CD8-positive, alpha-beta memory T cell (primary cell): ENCODE measurements around the gene PNP. TPM values are rescaled to one million over a fixed set of nuclear protein-coding genes. Genes with fewer than 3 reads are reported as not detected.
A peak's percentile ranks its signal among the peaks of the same experiment; 100 is the strongest.
"Not testable (repeated sequence)": the region's sequence is repeated elsewhere in the genome, so short reads cannot be mapped to it uniquely, and the experiment has no call there.

Experiments
- CTCF ChIA-PET: fragments of 350-600 bp; sonication (Branson Sonifier 250); formaldehyde crosslinking; loops from one replicate; lab custom pipeline; 2021; ENCODE audit warnings: antibody characterized with exemption; lab: Charles Lee
- POLR2A ChIA-PET: fragments of 350-600 bp; sonication (Branson Sonifier 250); formaldehyde crosslinking; loops from one replicate; lab custom pipeline; 2021; ENCODE audit warnings: antibody characterized with exemption; lab: Charles Lee
- DNase-seq, 5 donors: peaks; one replicate each; pipeline versions ENCODE4 v3.0.0 to v3.0.0-alpha.2; 2020 to 2022; ENCODE audit warnings: mixed read lengths in 1 of 5
- H3K27ac ChIP-seq: one replicate; pipeline ENCODE4 v1.7.0; 2013; ENCODE audit warnings: low read depth, mild to moderate bottlenecking, low read length, moderate library complexity
- H3K27me3 ChIP-seq: 2 replicates; pipeline ENCODE4 v1.7.0; 2013; ENCODE audit warnings: low read length, mild to moderate bottlenecking; ENCODE audit not compliant: insufficient read depth, poor library complexity, severe bottlenecking
- H3K36me3 ChIP-seq: 2 replicates; pipeline ENCODE4 v1.7.0; 2013; ENCODE audit warnings: mild to moderate bottlenecking, low read length, moderate library complexity; ENCODE audit not compliant: insufficient read depth
- H3K4me1 ChIP-seq: 2 replicates; pipeline ENCODE4 v1.7.0; 2013; ENCODE audit warnings: mild to moderate bottlenecking, low read length, moderate library complexity; ENCODE audit not compliant: insufficient read depth
- H3K4me3 ChIP-seq: 2 replicates; pipeline ENCODE4 v1.7.0; 2013; ENCODE audit warnings: mild to moderate bottlenecking, low read length
- H3K9me3 ChIP-seq: 2 replicates; pipeline ENCODE4 v1.7.0; 2013; ENCODE audit warnings: mild to moderate bottlenecking, low read length
- H3K27ac Mint-ChIP-seq, 8 donors: one replicate each; pipeline ENCODE4 v1.8.0; 2020 to 2021; ENCODE audit warnings: mixed read lengths in 8 of 8, mild to moderate bottlenecking in 6 of 8, inconsistent platforms in 3 of 8, moderate library complexity in 3 of 8
- H3K27me3 Mint-ChIP-seq, 2 donors: one replicate each; pipeline ENCODE4 v1.8.0; 2020 to 2021; ENCODE audit warnings: mixed read lengths in 2 of 2, mild to moderate bottlenecking in 1 of 2, moderate library complexity in 1 of 2
- H3K36me3 Mint-ChIP-seq, 3 donors: one replicate each; pipeline ENCODE4 v1.8.0; 2020 to 2021; ENCODE audit warnings: mixed read lengths in 3 of 3, inconsistent platforms in 1 of 3, mild to moderate bottlenecking in 1 of 3
- H3K4me1 Mint-ChIP-seq, 3 donors: one replicate each; pipeline ENCODE4 v1.8.0; 2020 to 2021; ENCODE audit warnings: mixed read lengths in 3 of 3, inconsistent platforms in 1 of 3, mild to moderate bottlenecking in 1 of 3
- H3K4me3 Mint-ChIP-seq, 7 donors: one replicate each; pipeline ENCODE4 v1.8.0; 2020 to 2021; ENCODE audit warnings: mixed read lengths in 7 of 7, mild to moderate bottlenecking in 6 of 7, moderate library complexity in 4 of 7, inconsistent platforms in 2 of 7
- H3K9me3 Mint-ChIP-seq, 5 donors: one replicate each; pipeline ENCODE4 v1.8.0; 2020 to 2022; ENCODE audit warnings: mixed read lengths in 5 of 5, mild to moderate bottlenecking in 3 of 5, moderate library complexity in 2 of 5, inconsistent platforms in 1 of 5
- polyA plus RNA-seq: library from polyadenylated mRNA; unstranded; fragments of 300-500 nt; fragmentation: Illumina TruSeq; gene quantifications from one replicate; pipeline ENCODE4 v1.2.3, GENCODE V29; 2021
- total RNA-seq, 2 experiments: library from RNA; stranded (reverse); gene quantifications; one replicate each; pipeline ENCODE4 v1.2.3, GENCODE V29; 2021

PNP gene
- total and polyA plus RNA-seq, 3 experiments from 2014 or later, result 84.0 to 188 (median 181) TPM

GRCh38 chr14:20440882-20441281 lies 28.3 kb upstream of the PNP start:
- Mint-ChIP-seq H3K4me3 (peak overlapping the region in 4 of 7 donors; percentile 56 to 60 (median 59)), H3K27ac (peak overlapping the region in 7 of 8 donors; percentile 18 to 96 (median 84)), H3K36me3 (peaks cover 0 to 2% (median 1%) of the 10 kb centered on the region in 3 donors), H3K27me3 (no peaks in the 10 kb centered on the region), H3K9me3 (no peaks in the 10 kb centered on the region), H3K4me1 (peaks cover 15 to 18% (median 17%) of the 10 kb centered on the region in 3 donors)
- peak in 2 of 5 donors; percentile 14 to 63 for DNase-seq
- Histone ChIP-seq H3K27me3 (no peaks in the 10 kb centered on the region), H3K4me1 (peaks cover 22% of the 10 kb centered on the region), H3K4me3 (peak overlapping the region; percentile 10), H3K36me3 (no peaks in the 10 kb centered on the region), H3K9me3 (no peaks in the 10 kb centered on the region), H3K27ac (no peak overlapping the region)
- POLR2A ChIA-PET, result no interaction called here
- CTCF ChIA-PET, result interaction anchor here (1.0 to 1.1 kb wide), 2 partner anchors 18 to 23 kb away, joined by 3 read pairs; no protein-coding TSS in a partner anchor

- POLR2A ChIA-PET, result no interaction called here
- Histone ChIP-seq H3K27me3 (no peaks in the 10 kb centered on the region), H3K27ac (no peak overlapping the region), H3K9me3 (no peaks in the 10 kb centered on the region), H3K4me1 (peaks cover 22% of the 10 kb centered on the region), H3K4me3 (no peak overlapping the region), H3K36me3 (peaks cover 3% of the 10 kb centered on the region)
- DNase-seq, result no peak
- Mint-ChIP-seq H3K36me3 (peaks cover 0 to 2% (median 1%) of the 10 kb centered on the region in 3 donors), H3K27me3 (no peaks in the 10 kb centered on the region), H3K9me3 (no peaks in the 10 kb centered on the region), H3K4me1 (peaks cover 15 to 18% (median 17%) of the 10 kb centered on the region in 3 donors), H3K4me3 (no peak overlapping the region), H3K27ac (peak overlapping the region in 3 of 8 donors; percentile 1 to 84 (median 29))
- CTCF ChIA-PET, result interaction anchor here (1.1 kb wide), 1 partner anchor 24 kb away, joined by 3 read pairs; no protein-coding TSS in a partner anchor
These were observed 27.7 kb upstream of the PNP start for GRCh38 chr14:20441461-20441860.

GRCh38 chr14:20443650-20444049 lies 25.6 kb upstream of the PNP start:
- H3K4me1 Mint-ChIP-seq, result peaks cover 15 to 18% (median 17%) of the 10 kb centered on the region in 3 donors
- H3K9me3 Mint-ChIP-seq, POLR2A ChIA-PET, H3K4me3 Mint-ChIP-seq, H3K27ac Mint-ChIP-seq, H3K27me3 ChIP-seq, H3K27ac ChIP-seq, DNase-seq, CTCF ChIA-PET, H3K9me3 ChIP-seq, H3K4me3 ChIP-seq, H3K27me3 Mint-ChIP-seq: not testable (repeated sequence)
- H3K36me3 Mint-ChIP-seq, result peaks cover 1 to 18% (median 4%) of the 10 kb centered on the region in 3 donors
- Histone ChIP-seq H3K36me3 (peaks cover 21% of the 10 kb centered on the region), H3K4me1 (peaks cover 22% of the 10 kb centered on the region)

GRCh38 chr14:20446889-20447288 lies 22.3 kb upstream of the PNP start:
- CTCF ChIA-PET, result interaction anchor here (1.2 to 1.5 kb wide), 2 partner anchors 11 to 120 kb away, joined by 3 to 5 read pairs; partner anchors contain the start of gene KLHL33
- Histone ChIP-seq H3K36me3 (peaks cover 47% of the 10 kb centered on the region), H3K4me3 (no peak overlapping the region), H3K9me3 (no peaks in the 10 kb centered on the region), H3K27me3 (no peaks in the 10 kb centered on the region), H3K27ac (no peak overlapping the region), H3K4me1 (peaks cover 2% of the 10 kb centered on the region)
- Mint-ChIP-seq H3K4me1 (peaks cover under 1 to 5% (median 3%) of the 10 kb centered on the region in 3 donors), H3K27me3 (no peaks in the 10 kb centered on the region), H3K27ac (no peak overlapping the region), H3K4me3 (no peak overlapping the region), H3K9me3 (no peaks in the 10 kb centered on the region), H3K36me3 (peaks cover 9 to 30% (median 10%) of the 10 kb centered on the region in 3 donors)
- POLR2A ChIA-PET, result no interaction called here
- DNase-seq, result no peak

- not testable (repeated sequence) for H3K27me3 Mint-ChIP-seq
These were observed 16.4 kb upstream of the PNP start for GRCh38 chr14:20452831-20453230.

GRCh38 chr14:20454516-20455354 lies 14.5 kb upstream of the PNP start, which contains the start of the genes APEX1 and OSGEP:
APEX1 (plus strand) TSS chr14:20455226; CDS start chr14:20455646, 420 bp downstream.
OSGEP (minus strand) TSS chr14:20454812; CDS start chr14:20454683, 129 bp downstream.
- peaks cover 59% of the 10 kb centered on the region for H3K36me3 ChIP-seq
- no peaks in the 10 kb centered on the region for H3K9me3 Mint-ChIP-seq
- H3K27me3 ChIP-seq, result no peaks in the 10 kb centered on the region
- no peaks in the 10 kb centered on the region for H3K9me3 ChIP-seq
- peak within 1 kb of the TSS; percentile 78 for H3K4me3 ChIP-seq
- no peak within 1 kb of the TSS for H3K27ac Mint-ChIP-seq
- POLR2A ChIA-PET, result interaction anchor here (0.6 to 2.2 kb wide), 10 partner anchors 10 to 786 kb away, joined by 3 to 18 read pairs (median 4); partner anchors contain the start of genes PARP2, PNP and TEP1
- CTCF ChIA-PET, result interaction anchor here (1.0 to 2.5 kb wide), 8 partner anchors 9 to 155 kb away, joined by 3 to 13 read pairs (median 5); partner anchors contain the start of gene PARP2
- H3K27ac ChIP-seq, result peak within 1 kb of the TSS; percentile 87
- peak within 1 kb of the TSS in 1 of 7 donors; percentile 44 for H3K4me3 Mint-ChIP-seq
- peaks cover 20 to 36% (median 30%) of the 10 kb centered on the region in 3 donors for H3K4me1 Mint-ChIP-seq
- peaks cover 5 to 34% (median 19%) of the 10 kb centered on the region in 3 donors for H3K36me3 Mint-ChIP-seq
- peak; percentile 96 to 99 (median 97) for DNase-seq
- peaks cover 25% of the 10 kb centered on the region for H3K4me1 ChIP-seq
- H3K27me3 Mint-ChIP-seq, result no peaks in the 10 kb centered on the region

More at GRCh38 chr14:20452831-20453230, 16.4 kb upstream of the PNP start:
- peaks cover 21% of the 10 kb centered on the region for H3K4me1 ChIP-seq
- H3K27ac ChIP-seq, DNase-seq, H3K9me3 ChIP-seq, H3K9me3 Mint-ChIP-seq, H3K4me3 ChIP-seq, H3K27me3 ChIP-seq: not testable (repeated sequence)
- peak overlapping the region in 6 of 8 donors; percentile 20 to 63 (median 48) for H3K27ac Mint-ChIP-seq
- peaks cover 12 to 25% (median 18%) of the 10 kb centered on the region in 3 donors for H3K4me1 Mint-ChIP-seq
- H3K4me3 Mint-ChIP-seq, result peak overlapping the region in 4 of 7 donors; percentile 20 to 77 (median 44)
- H3K36me3 Mint-ChIP-seq, result peaks cover 5 to 27% (median 19%) of the 10 kb centered on the region in 3 donors
- ChIA-PET POLR2A (interaction anchor here (0.6 to 0.8 kb wide), 2 partner anchors 18 to 23 kb away, joined by 3 to 4 read pairs; no protein-coding TSS in a partner anchor), CTCF (interaction anchor here (1.0 kb wide), 1 partner anchor 29 kb away, joined by 3 read pairs; no protein-coding TSS in a partner anchor)
- H3K36me3 ChIP-seq, result peaks cover 59% of the 10 kb centered on the region

GRCh38 chr14:20455355-20456300 lies 13.6 kb upstream of the PNP start:
- Mint-ChIP-seq H3K27me3 (no peaks in the 10 kb centered on the region), H3K36me3 (peaks cover 0 to 43% (median 19%) of the 10 kb centered on the region in 3 donors), H3K27ac (no peak overlapping the region), H3K4me3 (no peak overlapping the region), H3K9me3 (no peaks in the 10 kb centered on the region), H3K4me1 (peaks cover 29 to 42% (median 35%) of the 10 kb centered on the region in 3 donors)
- peak overlapping the region; percentile 78 for H3K4me3 ChIP-seq
- H3K4me1 ChIP-seq, result peaks cover 34% of the 10 kb centered on the region
- peak in 1 of 5 donors; percentile 57 for DNase-seq
- no peaks in the 10 kb centered on the region for H3K9me3 ChIP-seq
- peak overlapping the region; percentile 87 for H3K27ac ChIP-seq
- H3K27me3 ChIP-seq, result no peaks in the 10 kb centered on the region
- POLR2A ChIA-PET, result interaction anchor here (0.6 to 2.2 kb wide), 9 partner anchors 11 to 226 kb away, joined by 3 to 18 read pairs (median 3); partner anchors contain the start of genes PARP2, PNP and TEP1
- peaks cover 58% of the 10 kb centered on the region for H3K36me3 ChIP-seq
- CTCF ChIA-PET, result interaction anchor here (0.8 to 2.5 kb wide), 9 partner anchors 8 to 154 kb away, joined by 3 to 13 read pairs (median 5); partner anchors contain the start of genes PARP2 and TEP1
